ENCODE results near the gene FBXW7.
"Not testable (repeated sequence)": the region's sequence is repeated elsewhere in the genome, so short reads cannot be mapped to it uniquely, and the experiment has no call there.

Gene FBXW7

DNA sequence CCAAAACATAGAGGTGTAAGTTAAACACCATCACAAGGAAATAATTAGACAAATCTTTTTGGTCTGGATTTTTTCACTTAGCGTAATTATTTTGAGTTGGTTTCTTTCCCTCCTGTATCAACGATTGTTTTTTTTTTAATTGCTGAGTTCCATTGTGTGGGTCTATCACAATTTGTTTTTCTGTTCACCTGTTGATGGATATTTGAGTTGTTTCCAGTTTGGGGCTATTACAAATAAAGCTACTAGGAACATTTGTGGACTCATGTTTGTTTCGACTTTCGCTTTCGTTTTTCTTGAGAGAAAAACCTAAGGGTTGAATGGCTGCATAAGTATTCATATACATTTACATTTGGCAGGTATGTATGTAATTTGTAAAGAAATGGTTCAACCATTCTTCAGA lies 20.4 kb upstream of the FBXW7 start:
- no peak for DNase-seq
- in situ Hi-C loops (cut with MboI; ENCODE audit: low pct_unique_long_range_greater_than_20kb, low sequenced_read_pairs), result no loop called here

DNA sequence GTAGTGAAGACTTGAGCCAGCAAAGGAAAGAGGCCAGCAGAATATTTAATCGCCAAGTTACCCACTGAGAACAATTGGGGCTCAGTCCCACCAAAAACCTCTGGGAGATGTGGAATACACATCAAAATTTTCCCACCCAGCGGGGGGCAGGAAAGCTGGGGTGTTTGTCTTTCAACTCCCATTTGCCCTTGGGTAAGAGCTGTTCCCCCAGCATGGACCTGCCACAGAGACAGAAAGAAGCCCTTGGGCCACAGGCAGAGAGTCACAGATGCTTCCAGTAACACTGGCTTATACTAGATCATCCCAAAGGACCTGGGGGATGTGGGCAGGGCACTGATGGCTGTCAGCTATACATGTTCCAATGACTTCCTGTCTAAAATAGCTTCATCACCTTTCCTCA lies 18.9 kb upstream of the FBXW7 start:
- in situ Hi-C loops (cut with MboI; ENCODE audit: low pct_unique_long_range_greater_than_20kb, low sequenced_read_pairs), result no loop called here
- DNase-seq, result no peak

DNA sequence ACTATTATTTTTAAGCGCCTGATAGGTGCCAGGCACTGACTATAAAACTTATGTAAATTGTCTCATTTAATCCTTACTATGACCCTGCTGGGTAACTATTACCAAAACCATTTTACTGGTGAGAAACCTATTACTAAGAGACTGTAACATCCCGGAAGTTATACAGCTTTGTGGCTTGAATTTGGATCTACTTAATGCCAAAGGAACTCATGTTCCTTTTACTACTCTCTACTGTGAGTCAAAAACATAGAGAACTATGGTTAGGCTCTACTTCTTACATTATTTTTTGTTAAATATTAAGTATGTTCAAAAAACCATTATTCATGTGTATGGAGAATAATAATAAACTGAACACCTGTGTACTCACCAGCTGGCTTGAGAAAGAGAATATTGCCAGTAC lies 14.8 kb upstream of the FBXW7 start:
- not testable (repeated sequence) for DNase-seq

GRCh38 chr4:152545088-152545487 lies 9.2 kb upstream of the FBXW7 start:
- no peak for DNase-seq
- in situ Hi-C loops (cut with MboI; ENCODE audit: low pct_unique_long_range_greater_than_20kb, low sequenced_read_pairs), result no loop called here

More for the DNA sequence above, 14.8 kb upstream of the FBXW7 start:
- in situ Hi-C loops (cut with MboI; ENCODE audit: low pct_unique_long_range_greater_than_20kb, low sequenced_read_pairs), result not testable (repeated sequence)

- DNase-seq; in situ Hi-C loops (cut with MboI; ENCODE audit: low pct_unique_long_range_greater_than_20kb, low sequenced_read_pairs): not testable (repeated sequence)
Observed at GRCh38 chr4:152544533-152544932, 8.6 kb upstream of the FBXW7 start.

GRCh38 chr4:152540941-152541340 lies 5.0 kb upstream of the FBXW7 start:
- in situ Hi-C loops (cut with MboI; ENCODE audit: low pct_unique_long_range_greater_than_20kb, low sequenced_read_pairs), result no loop called here
- DNase-seq, result no peak

DNA sequence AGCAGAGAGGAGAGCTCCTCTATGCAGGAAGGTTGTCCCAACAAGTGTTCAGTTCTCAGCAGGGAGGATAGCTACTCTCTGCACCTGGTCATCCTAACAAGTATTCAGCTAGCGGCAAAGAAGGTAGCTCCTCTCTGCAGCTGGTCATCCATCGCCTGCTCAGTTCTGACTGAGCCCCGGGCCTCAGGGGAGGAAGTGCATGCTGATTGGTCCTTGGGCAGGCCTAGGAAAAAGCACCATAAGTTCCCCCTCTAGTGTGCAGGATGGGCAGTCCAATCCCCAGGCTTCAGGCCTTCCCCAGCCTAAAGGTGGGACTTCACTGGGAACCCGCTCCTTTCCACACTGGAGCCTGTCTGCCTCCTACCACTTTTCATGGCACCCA lies 4.4 kb upstream of the FBXW7 start:
- in situ Hi-C loops (cut with MboI; ENCODE audit: low pct_unique_long_range_greater_than_20kb, low sequenced_read_pairs), result no loop called here
- DNase-seq, result no peak

GRCh38 chr4:152539556-152540292 lies 3.8 kb upstream of the FBXW7 start:
- DNase-seq, result no peak
- in situ Hi-C loops (cut with MboI; ENCODE audit: low pct_unique_long_range_greater_than_20kb, low sequenced_read_pairs), result no loop called here

DNA sequence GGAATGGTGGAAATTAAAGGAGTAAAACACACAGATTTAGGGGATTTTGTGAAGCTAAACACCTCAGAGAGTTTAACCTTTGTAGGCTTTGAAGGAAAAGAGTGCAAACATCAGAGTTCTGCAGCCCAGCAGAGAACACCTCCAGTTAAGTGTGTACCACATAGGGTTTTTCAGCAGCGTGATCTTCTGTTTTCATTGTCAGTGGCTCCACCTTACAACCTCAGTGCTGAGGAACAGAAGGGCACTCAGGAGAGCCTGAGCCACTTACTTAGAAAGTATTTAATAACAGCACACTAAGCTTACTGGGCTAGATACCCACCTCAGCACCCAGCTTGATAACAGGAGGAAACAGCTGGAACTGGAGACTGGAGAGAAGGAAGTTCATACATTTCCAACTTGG lies 2.0 kb upstream of the FBXW7 start:
- peak; percentile 24 for DNase-seq
- in situ Hi-C loops (cut with MboI; ENCODE audit: low pct_unique_long_range_greater_than_20kb, low sequenced_read_pairs), result no loop called here

DNA sequence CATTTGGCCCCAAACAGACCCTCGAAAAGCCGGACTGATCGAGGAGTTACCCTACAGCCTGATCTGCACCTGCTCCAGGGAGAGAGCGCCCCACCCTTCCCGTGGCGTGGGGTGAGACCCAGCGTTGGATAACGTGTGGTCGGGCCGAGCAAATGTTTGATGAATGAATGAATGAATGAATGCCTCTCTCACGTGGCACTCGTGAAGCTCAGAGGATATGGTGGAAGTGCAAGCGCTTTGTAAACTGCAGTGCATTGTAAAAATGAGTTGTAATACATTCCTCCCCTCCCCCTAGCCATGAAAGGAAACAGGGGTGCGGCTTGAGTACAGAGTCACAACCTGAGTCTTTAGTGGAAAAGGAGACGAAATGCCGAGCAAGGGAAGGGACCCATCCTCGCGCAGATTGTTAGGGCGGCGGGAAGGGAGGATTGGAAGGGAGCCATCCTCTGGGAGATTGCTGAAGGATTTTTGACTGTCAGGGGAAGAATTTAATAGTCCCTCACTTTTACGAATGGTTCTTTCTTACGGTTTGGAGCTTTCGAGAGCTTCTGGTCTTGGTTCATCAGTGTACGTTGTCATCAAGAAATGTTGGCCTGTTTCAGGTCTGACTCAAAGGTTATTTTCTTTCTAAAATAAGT lies 772 bp upstream of the FBXW7 start:
- DNase-seq, result no peak
- in situ Hi-C loops (cut with MboI; ENCODE audit: low pct_unique_long_range_greater_than_20kb, low sequenced_read_pairs), result no loop called here

DNA sequence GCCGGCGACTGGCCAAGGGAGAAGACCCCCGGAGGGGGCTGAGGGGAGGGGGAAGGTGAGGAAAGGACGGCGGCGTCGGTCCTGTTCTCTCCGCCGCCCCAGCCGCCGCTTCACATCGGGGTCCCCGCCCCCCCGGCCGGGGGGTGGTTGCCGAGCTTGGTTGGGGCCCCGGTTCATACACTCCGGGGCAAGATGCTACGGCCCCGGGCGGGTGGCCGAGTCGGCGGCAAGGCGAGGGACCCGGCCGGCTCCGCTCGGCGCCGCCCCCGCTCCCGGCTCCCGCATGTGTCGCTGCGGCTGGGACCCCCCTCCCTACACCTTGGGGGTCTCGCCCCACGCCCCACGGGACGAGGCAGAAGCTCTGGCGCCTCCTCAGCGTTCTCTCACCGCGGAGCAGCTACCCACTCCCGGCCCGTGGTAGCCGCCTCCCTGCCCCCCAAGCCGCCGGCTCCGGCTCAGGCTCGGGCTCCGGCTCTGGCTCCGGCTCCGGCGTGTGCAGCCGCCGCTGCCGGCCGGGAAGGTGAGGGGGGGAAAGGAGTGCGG lies 461 bp downstream of the FBXW7 start:
- in situ Hi-C loops (cut with MboI; ENCODE audit: low pct_unique_long_range_greater_than_20kb, low sequenced_read_pairs), result no loop called here

DNA sequence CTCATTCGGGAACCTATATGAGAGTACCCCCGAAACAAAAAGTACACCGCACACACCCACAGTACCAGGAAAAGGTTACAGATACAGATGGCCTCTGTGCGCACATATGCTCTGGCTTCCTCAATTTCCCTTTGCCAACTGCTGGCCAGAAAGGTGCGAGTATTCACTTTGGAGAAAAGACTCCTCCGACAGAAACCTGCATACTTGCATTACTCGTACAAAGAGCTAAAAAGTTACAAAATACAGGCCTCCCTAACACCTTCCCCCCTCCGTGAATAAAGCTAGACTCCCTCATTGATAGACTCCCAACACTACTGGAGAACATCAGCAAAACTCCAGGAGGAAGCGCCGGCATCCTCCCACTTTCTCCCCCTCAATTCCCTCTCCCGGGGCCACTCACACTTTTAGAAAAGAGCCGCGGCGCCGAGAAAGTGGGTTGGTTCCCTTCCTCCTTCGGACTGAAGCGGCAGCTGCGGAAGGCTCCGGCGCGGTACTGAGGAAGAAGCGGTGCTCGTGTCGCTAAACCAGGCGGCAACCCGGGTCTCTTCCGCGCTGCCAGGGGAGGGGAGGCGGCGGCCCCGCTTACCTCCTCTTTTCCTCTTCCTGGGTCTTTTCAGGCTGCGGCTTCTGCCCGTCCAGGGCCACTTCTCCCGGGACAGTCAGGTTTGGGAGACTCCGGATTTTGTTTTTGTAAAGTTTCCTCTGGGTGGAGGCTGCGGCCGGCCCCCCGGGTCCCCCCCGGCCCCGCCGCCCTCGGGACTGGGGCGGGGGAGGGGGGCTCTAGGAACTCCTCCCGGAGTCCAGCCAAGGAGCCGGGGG lies 1.1 kb downstream of the FBXW7 start:
- in situ Hi-C loops (cut with MboI; ENCODE audit: low pct_unique_long_range_greater_than_20kb, low sequenced_read_pairs), result no loop called here
- DNase-seq, result peak; percentile 60

More for the DNA sequence above, 461 bp downstream of the FBXW7 start:
- DNase-seq, result no peak

- in situ Hi-C loops (cut with MboI; ENCODE audit: low pct_unique_long_range_greater_than_20kb, low sequenced_read_pairs), result no loop called here
- no peak for DNase-seq
Observed at GRCh38 chr4:152531479-152531878, 4.4 kb downstream of the FBXW7 start.

DNA sequence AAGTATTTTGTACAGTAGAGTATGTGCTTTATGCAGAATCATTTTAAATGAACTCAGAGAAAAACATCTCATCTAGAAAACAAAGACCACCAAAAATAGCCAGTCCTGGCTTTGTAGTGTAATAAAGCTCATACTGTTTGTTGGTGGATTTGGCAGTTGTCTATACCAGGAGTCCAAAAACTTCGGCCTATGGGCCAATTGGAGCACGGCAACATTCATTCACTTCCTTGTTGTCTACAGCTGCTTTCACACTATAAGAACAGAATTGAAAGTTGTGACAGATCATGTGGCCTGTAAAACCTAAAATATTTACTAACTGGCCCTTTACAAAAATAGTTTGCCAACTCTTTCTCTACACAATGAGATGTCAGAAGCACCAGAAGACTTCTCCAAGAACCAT lies 5.3 kb downstream of the FBXW7 start:
- no peak for DNase-seq
- in situ Hi-C loops (cut with MboI; ENCODE audit: low pct_unique_long_range_greater_than_20kb, low sequenced_read_pairs), result no loop called here

GRCh38 chr4:152529880-152530279 lies 6.0 kb downstream of the FBXW7 start:
- DNase-seq, result no peak
- in situ Hi-C loops (cut with MboI; ENCODE audit: low pct_unique_long_range_greater_than_20kb, low sequenced_read_pairs), result no loop called here

DNA sequence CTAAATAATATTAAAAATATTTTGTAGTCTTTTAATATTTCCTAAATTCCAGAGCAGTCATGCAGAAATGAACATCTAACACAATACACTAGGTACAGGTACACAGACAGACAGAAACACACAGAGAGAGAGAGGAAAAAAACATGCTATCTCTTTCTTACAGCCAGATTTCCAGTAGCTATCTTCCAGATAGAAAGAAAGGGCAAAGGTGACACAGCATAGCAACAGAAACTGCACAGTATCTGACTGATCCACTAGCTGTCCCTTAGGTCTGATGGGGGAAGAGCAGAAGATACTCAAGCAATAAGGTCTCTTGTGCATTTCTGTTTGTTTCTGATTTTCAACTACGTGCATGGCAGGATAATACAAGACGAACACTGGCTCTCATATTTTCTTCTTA lies 7.8 kb downstream of the FBXW7 start:
- DNase-seq, result no peak
- in situ Hi-C loops (cut with MboI; ENCODE audit: low pct_unique_long_range_greater_than_20kb, low sequenced_read_pairs), result no loop called here

GRCh38 chr4:152525878-152526277 lies 10.0 kb downstream of the FBXW7 start:
- DNase-seq, result no peak
- in situ Hi-C loops (cut with MboI; ENCODE audit: low pct_unique_long_range_greater_than_20kb, low sequenced_read_pairs), result no loop called here

- no peak for DNase-seq
- in situ Hi-C loops (cut with MboI; ENCODE audit: low pct_unique_long_range_greater_than_20kb, low sequenced_read_pairs), result no loop called here
Observed at GRCh38 chr4:152524427-152524826, 11.5 kb downstream of the FBXW7 start.

DNA sequence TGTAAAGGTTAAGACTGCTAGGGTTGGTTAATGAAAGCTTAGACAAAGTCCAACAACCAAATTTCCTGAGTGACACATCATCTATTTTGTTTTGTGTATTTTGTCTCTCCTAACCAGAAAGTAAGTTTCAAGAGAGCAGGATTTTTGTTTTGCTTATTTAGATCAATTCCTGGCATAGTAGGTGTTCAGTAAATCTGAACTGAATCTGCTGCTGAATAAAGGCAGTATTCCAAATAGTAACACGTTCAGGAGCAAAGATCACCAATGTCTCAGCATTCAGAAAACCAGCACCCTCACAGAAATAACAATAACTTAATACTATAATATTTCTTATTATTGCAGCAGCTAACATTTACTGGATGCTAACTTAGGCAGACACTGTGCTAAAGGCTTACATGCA lies 12.2 kb downstream of the FBXW7 start:
- no peak for DNase-seq
- in situ Hi-C loops (cut with MboI; ENCODE audit: low pct_unique_long_range_greater_than_20kb, low sequenced_read_pairs), result no loop called here

- in situ Hi-C loops (cut with MboI; ENCODE audit: low pct_unique_long_range_greater_than_20kb, low sequenced_read_pairs), result no loop called here
- no peak for DNase-seq
Observed at GRCh38 chr4:152522754-152523153, 13.1 kb downstream of the FBXW7 start.

Measured in KBM-7 (cell line).